GM04504 (cell line): ENCODE results near the gene ANKDD1A.
A peak's percentile ranks its signal among the peaks of the same experiment; 100 is the strongest.

Experiments
- DNase-seq: peaks from one replicate; pipeline ENCODE4 v3.0.0-alpha.2; 2012; ENCODE audit warnings: low read depth

The ANKDD1A gene

GRCh38 chr15:64911311-64912186 is at the start of gene ANKDD1A:
ANKDD1A (plus strand) TSS chr15:64911902; CDS start chr15:64911931, 29 bp downstream.
- peak; percentile 14 for DNase-seq

GRCh38 chr15:64861960-64862359 is 49.7 kb upstream of the ANKDD1A start:
- no peak for DNase-seq

- no peak for DNase-seq
Observed at GRCh38 chr15:64862408-64862807, 49.3 kb upstream of the ANKDD1A start.

- DNase-seq = no peak
Observed at GRCh38 chr15:64864068-64864467, 47.6 kb upstream of the ANKDD1A start.

GRCh38 chr15:64865126-64865997 is 46.3 kb upstream of the ANKDD1A start:
- DNase-seq = no peak

GRCh38 chr15:64865998-64866520 is 45.6 kb upstream of the ANKDD1A start:
- DNase-seq = peak; percentile 87

GRCh38 chr15:64869501-64869900 is 42.2 kb upstream of the ANKDD1A start:
- DNase-seq = no peak

- no peak for DNase-seq
Observed at GRCh38 chr15:64870353-64870752, 41.3 kb upstream of the ANKDD1A start.

GRCh38 chr15:64875641-64876223 is 36.0 kb upstream of the ANKDD1A start:
- DNase-seq = no peak

- DNase-seq = no peak
Observed at GRCh38 chr15:64877435-64877834, 34.3 kb upstream of the ANKDD1A start.

- DNase-seq = no peak
Observed at GRCh38 chr15:64878705-64879104, 33.0 kb upstream of the ANKDD1A start.

- DNase-seq = no peak
Observed at GRCh38 chr15:64883100-64883581, 28.6 kb upstream of the ANKDD1A start.

- peak; percentile 78 for DNase-seq
Observed at GRCh38 chr15:64883997-64884511, 27.6 kb upstream of the ANKDD1A start.

GRCh38 chr15:64884679-64885078 is 27.0 kb upstream of the ANKDD1A start:
- no peak for DNase-seq

GRCh38 chr15:64888336-64888735 is 23.4 kb upstream of the ANKDD1A start:
- DNase-seq = no peak

- DNase-seq = no peak
Observed at GRCh38 chr15:64891561-64891960, 20.1 kb upstream of the ANKDD1A start.

- no peak for DNase-seq
Observed at GRCh38 chr15:64892847-64893403, 18.8 kb upstream of the ANKDD1A start.

GRCh38 chr15:64893481-64894394 is 18.0 kb upstream of the ANKDD1A start:
- peak; percentile 88 for DNase-seq

GRCh38 chr15:64894395-64895056 is 17.2 kb upstream of the ANKDD1A start:
- DNase-seq = no peak
